PC-9 (cell line): ENCODE measurements around the gene SERP2. TPM values are rescaled to one million over a fixed set of nuclear protein-coding genes. Genes with fewer than 3 reads are reported as not detected.
A peak's percentile ranks its signal among the peaks of the same experiment; 100 is the strongest.

ENCODE experiments used
- BruUV-seq: library from RNA; stranded (reverse); fragments of 400-500 nt; replicated peaks from 2 replicates; lab custom pipeline; 2021; lab: Mats Ljungman, UMichigan
- CTCF ChIA-PET: fragments of 300-600 bp; sonication (Branson Sonifier 250); formaldehyde crosslinking; loops from one replicate; lab custom pipeline; 2022; ENCODE audit warnings: antibody characterized with exemption; lab: Charles Lee
- POLR2A ChIA-PET: fragments of 300-600 bp; sonication (Branson Sonifier 250); formaldehyde crosslinking; loops from one replicate; lab custom pipeline; 2022; ENCODE audit warnings: antibody characterized with exemption; ENCODE audit not compliant: unreplicated experiment; lab: Charles Lee
- DNase-seq, 2 experiments: peaks; one replicate each; pipeline versions ENCODE4 v3.0.0 to v3.0.0-alpha.2; 2015 to 2022; ENCODE audit warnings: mixed read lengths in 1 of 2
- H2AFZ ChIP-seq: fragments of 200-600 bp; sonication (generic); 2 replicates; pipeline ENCODE4 v1.8.1; 2017; ENCODE audit warnings: antibody characterized with exemption
- H3F3A ChIP-seq: fragments of 200-600 bp; sonication (generic); 2 replicates; pipeline ENCODE4 v1.8.1; 2017; ENCODE audit warnings: antibody characterized with exemption, mild to moderate bottlenecking, low read depth; ENCODE audit not compliant: insufficient read depth
- H3K27ac ChIP-seq: fragments of 200-600 bp; sonication (generic); 2 replicates; pipeline ENCODE4 v1.6.1; 2016; ENCODE audit warnings: mixed run types
- H3K27me3 ChIP-seq: fragments of 200-600 bp; sonication (generic); 2 replicates; pipeline ENCODE4 v1.6.1; 2016; ENCODE audit warnings: low read depth, mixed run types; ENCODE audit not compliant: insufficient read depth
- H3K36me3 ChIP-seq: fragments of 200-600 bp; sonication (generic); 2 replicates; pipeline ENCODE4 v1.6.1; 2016; ENCODE audit warnings: low read depth, mixed run types
- H3K4me1 ChIP-seq: fragments of 200-600 bp; sonication (generic); replicated peaks from 2 replicates; pipeline ENCODE4 v1.6.1; 2016; ENCODE audit warnings: mixed run types; ENCODE audit not compliant: insufficient read depth
- H3K4me2 ChIP-seq: fragments of 200-600 bp; sonication (generic); 2 replicates; pipeline ENCODE4 v1.6.1; 2017; ENCODE audit warnings: mixed run types
- H3K4me3 ChIP-seq: fragments of 200-600 bp; sonication (generic); 2 replicates; pipeline ENCODE4 v1.6.1; 2016; ENCODE audit warnings: mixed run types
- H3K79me2 ChIP-seq: fragments of 200-600 bp; sonication (generic); 2 replicates; pipeline ENCODE4 v1.6.1; 2017; ENCODE audit warnings: low read depth, mixed run types
- H3K9me2 ChIP-seq: fragments of 200-600 bp; sonication (generic); 2 replicates; pipeline ENCODE4 v1.8.1; 2017; ENCODE audit warnings: mild to moderate bottlenecking; ENCODE audit not compliant: insufficient read depth
- H3K9me3 ChIP-seq: fragments of 200-600 bp; sonication (generic); 2 replicates; pipeline ENCODE4 v1.8.1; 2016; ENCODE audit warnings: low read depth; ENCODE audit not compliant: insufficient read depth
- H4K20me1 ChIP-seq: fragments of 200-600 bp; sonication (generic); 2 replicates; pipeline ENCODE4 v1.8.1; 2017; ENCODE audit not compliant: insufficient read depth
- CTCF ChIP-seq: fragments of 200-600 bp; sonication (generic); conservative IDR thresholded peaks from 2 replicates; pipeline ENCODE4 v1.6.1; 2017; ENCODE audit warnings: mixed run types, antibody characterized with exemption, mild to moderate bottlenecking, moderate library complexity
- EZH2 ChIP-seq: fragments of 200-600 bp; sonication (generic); IDR thresholded peaks from 2 replicates; pipeline ENCODE4 v1.8.0; 2017; ENCODE audit warnings: antibody characterized with exemption, low read depth
- intact Hi-C: fragments of 100-400 bp; cut with micrococcal nuclease; formaldehyde crosslinking; loops from one replicate; pipeline ENCODE4 v1.10.0; 2022; ENCODE audit not compliant: unreplicated experiment
- total RNA-seq: library from RNA; stranded (reverse); gene quantifications from 2 replicates; pipeline ENCODE4 v1.2.3, GENCODE V29; 2021

The SERP2 gene
- total RNA-seq, 1 experiment from 2014 or later: 0.70 TPM

- Histone ChIP-seq H4K20me1 (peaks cover 15% of the 10 kb centered on the region), H3K9me3 (no peaks in the 10 kb centered on the region), H3K4me1 (peaks cover 33% of the 10 kb centered on the region), H2AFZ (no peak overlapping the region), H3K27ac (peak overlapping the region; percentile 93), H3K79me2 (peaks cover 62% of the 10 kb centered on the region), H3F3A (peaks cover 57% of the 10 kb centered on the region), H3K4me2 (peak overlapping the region; percentile 90), H3K27me3 (no peaks in the 10 kb centered on the region), H3K36me3 (peaks cover 23% of the 10 kb centered on the region), H3K9me2 (no peaks in the 10 kb centered on the region), H3K4me3 (peak overlapping the region; percentile 86)
- intact Hi-C loops: loop anchor here (1.0 to 5.0 kb wide), 6 partner anchors 36 to 449 kb away; no protein-coding TSS in a partner anchor
- ChIA-PET CTCF (interaction anchor here (1.0 kb wide), 1 partner anchor 193 kb away, joined by 3 read pairs; no protein-coding TSS in a partner anchor), POLR2A (interaction anchor here (0.5 to 1.5 kb wide), 8 partner anchors 32 to 979 kb away, joined by 3 to 14 read pairs (median 8); no protein-coding TSS in a partner anchor)
- TF ChIP-seq EZH2: no peak
- no peak for TF ChIP-seq CTCF
- DNase-seq: no peak
- TSS peak; percentile 71 for BruUV-seq
Measured at GRCh38 chr13:44435919-44436510, 62.4 kb downstream of the SERP2 start.

GRCh38 chr13:44436589-44437337 lies 63.1 kb downstream of the SERP2 start:
- peaks cover 68% of the 10 kb centered on the region for H3K79me2 ChIP-seq
- TF ChIP-seq CTCF: no peak
- TF ChIP-seq EZH2: no peak
- peaks cover 33% of the 10 kb centered on the region for H3K4me1 ChIP-seq
- POLR2A ChIA-PET: interaction anchor here (0.5 to 1.5 kb wide), 22 partner anchors 33 to 978 kb away, joined by 3 to 26 read pairs (median 7); no protein-coding TSS in a partner anchor
- H3K4me3 ChIP-seq: peak overlapping the region; percentile 86
- BruUV-seq: no TSS peak
- peak overlapping the region; percentile 93 for H3K27ac ChIP-seq
- H3K4me2 ChIP-seq: peak overlapping the region; percentile 90
- H4K20me1 ChIP-seq: peaks cover 15% of the 10 kb centered on the region
- H2AFZ ChIP-seq: peak overlapping the region; percentile 69; the same call in 1 of the 2 replicates
- H3K27me3 ChIP-seq: no peaks in the 10 kb centered on the region
- no peaks in the 10 kb centered on the region for H3K9me3 ChIP-seq
- peaks cover 23% of the 10 kb centered on the region for H3K36me3 ChIP-seq
- H3F3A ChIP-seq: peaks cover 55% of the 10 kb centered on the region
- CTCF ChIA-PET: interaction anchor here (0.5 to 1.5 kb wide), 4 partner anchors 136 to 528 kb away, joined by 3 to 10 read pairs (median 6); no protein-coding TSS in a partner anchor
- DNase-seq: peak; percentile 73 to 87
- no peaks in the 10 kb centered on the region for H3K9me2 ChIP-seq
- intact Hi-C loops: loop anchor here (1.0 to 5.0 kb wide), 5 partner anchors 36 to 449 kb away; no protein-coding TSS in a partner anchor
